H9 (cell line): Measurements from ENCODE around the gene SAMD8. TPM values are rescaled to one million over a fixed set of nuclear protein-coding genes. Genes with fewer than 3 reads are reported as not detected.

Experiments used
- DNase-seq: peaks from one replicate; pipeline ENCODE4 v3.0.0-alpha.2; 2017
- H2AFZ ChIP-seq: one replicate; pipeline ENCODE4 v1.6.1; 2013; ENCODE audit warnings: mild to moderate bottlenecking, low read length, control low read depth, moderate library complexity
- H2AK5ac ChIP-seq: 2 replicates; pipeline ENCODE4 v1.6.1; 2013; ENCODE audit warnings: low read length, control low read depth, mixed read lengths; ENCODE audit not compliant: insufficient read length
- H2BK120ac ChIP-seq: one replicate; pipeline ENCODE4 v1.6.1; 2013; ENCODE audit warnings: low read depth, mild to moderate bottlenecking, low read length, control low read depth, inconsistent platforms; ENCODE audit not compliant: poor library complexity, severe bottlenecking
- H2BK12ac ChIP-seq: 2 replicates; pipeline ENCODE4 v1.6.1; 2013; ENCODE audit warnings: low read length, control low read depth, mixed read lengths, low read depth; ENCODE audit not compliant: insufficient read length
- H2BK15ac ChIP-seq: 2 replicates; pipeline ENCODE4 v1.6.1; 2013; ENCODE audit warnings: low read depth, low read length, control low read depth
- H2BK20ac ChIP-seq: one replicate; pipeline ENCODE4 v1.6.1; 2013; ENCODE audit warnings: low read depth, mild to moderate bottlenecking, low read length, control low read depth, inconsistent platforms; ENCODE audit not compliant: poor library complexity, severe bottlenecking
- H2BK5ac ChIP-seq: 2 replicates; pipeline ENCODE4 v1.6.1; 2013; ENCODE audit warnings: low read length, control low read depth, mixed read lengths; ENCODE audit not compliant: insufficient read length
- H3K14ac ChIP-seq: 2 replicates; pipeline ENCODE4 v1.6.1; 2013; ENCODE audit warnings: low read length, control low read depth; ENCODE audit not compliant: insufficient read depth
- H3K18ac ChIP-seq: 2 replicates; pipeline ENCODE4 v1.6.1; 2013; ENCODE audit warnings: low read depth, mild to moderate bottlenecking, mixed read lengths, low read length, control low read depth; ENCODE audit not compliant: insufficient read length
- H3K23ac ChIP-seq: 2 replicates; pipeline ENCODE4 v1.6.1; 2013; ENCODE audit warnings: low read length, control low read depth, mixed read lengths, low read depth; ENCODE audit not compliant: insufficient read length
- H3K23me2 ChIP-seq: 2 replicates; pipeline ENCODE4 v1.6.1; 2013; ENCODE audit warnings: low read depth, mild to moderate bottlenecking, mixed read lengths, low read length, control low read depth; ENCODE audit not compliant: insufficient read length, poor library complexity, severe bottlenecking
- H3K27ac ChIP-seq: 2 replicates; pipeline ENCODE4 v1.5.1; 2013; ENCODE audit warnings: low read length, control low read depth, mixed read lengths, low read depth; ENCODE audit not compliant: insufficient read length
- H3K27me3 ChIP-seq: 2 replicates; pipeline ENCODE4 v1.6.1; 2013; ENCODE audit warnings: low read length, control low read depth, inconsistent platforms; ENCODE audit not compliant: insufficient read depth
- H3K4ac ChIP-seq: 2 replicates; pipeline ENCODE4 v1.6.1; 2013; ENCODE audit warnings: low read depth, mild to moderate bottlenecking, control low read depth, inconsistent platforms, low read length, moderate library complexity
- H3K4me1 ChIP-seq: 2 replicates; pipeline ENCODE4 v1.6.1; 2013; ENCODE audit warnings: low read length, control low read depth, inconsistent platforms; ENCODE audit not compliant: insufficient read depth
- H3K4me2 ChIP-seq: 2 replicates; pipeline ENCODE4 v1.6.1; 2013; ENCODE audit warnings: low read length, control low read depth, mixed read lengths; ENCODE audit not compliant: insufficient read length, insufficient read depth
- H3K56ac ChIP-seq: 2 replicates; pipeline ENCODE4 v1.6.1; 2013; ENCODE audit warnings: low read depth, mild to moderate bottlenecking, mixed read lengths, low read length, control low read depth; ENCODE audit not compliant: insufficient read length
- H3K79me1 ChIP-seq: 2 replicates; pipeline ENCODE4 v1.6.1; 2013; ENCODE audit warnings: low read depth, mild to moderate bottlenecking, moderate library complexity, low read length, control low read depth, inconsistent platforms; ENCODE audit not compliant: insufficient read depth, poor library complexity, severe bottlenecking
- H3K79me2 ChIP-seq: 2 replicates; pipeline ENCODE4 v1.6.1; 2013; ENCODE audit warnings: low read length, control low read depth, inconsistent platforms; ENCODE audit not compliant: insufficient read depth
- H3K9ac ChIP-seq: 2 replicates; pipeline ENCODE4 v1.6.1; 2013; ENCODE audit warnings: low read length, control low read depth, mixed read lengths; ENCODE audit not compliant: insufficient read length; ENCODE audit errors: extremely low read depth
- H3K9me3 ChIP-seq: one replicate; pipeline ENCODE4 v1.6.1; 2013; ENCODE audit warnings: low read depth, low read length, inconsistent platforms; ENCODE audit not compliant: control insufficient read depth
- H3T11ph ChIP-seq: one replicate; pipeline ENCODE4 v1.6.1; 2013; ENCODE audit warnings: mild to moderate bottlenecking, low read length, control low read depth, inconsistent platforms
- H4K20me1 ChIP-seq: one replicate; pipeline ENCODE4 v1.6.1; 2013; ENCODE audit not compliant: control insufficient read depth, insufficient read length, insufficient read depth
- H4K5ac ChIP-seq: 2 replicates; pipeline ENCODE4 v1.6.1; 2013; ENCODE audit warnings: low read depth, mild to moderate bottlenecking, mixed read lengths, low read length, control low read depth; ENCODE audit not compliant: insufficient read length
- H4K8ac ChIP-seq: replicated peaks from 2 replicates; pipeline ENCODE4 v1.6.1; 2013; ENCODE audit warnings: low read length, control low read depth, mixed read lengths, low read depth; ENCODE audit not compliant: insufficient read length
- H4K91ac ChIP-seq: 2 replicates; pipeline ENCODE4 v1.6.1; 2013; ENCODE audit warnings: low read depth, mild to moderate bottlenecking, moderate library complexity, mixed read lengths, low read length, control low read depth; ENCODE audit not compliant: insufficient read length
- H3K27ac Mint-ChIP-seq, 3 experiments: 2 replicates in 2 of 3; 3 replicates in 1 of 3; pipeline ENCODE4 v1.8.0; 2020 to 2021; ENCODE audit warnings: mixed read lengths in 3 of 3, mild to moderate bottlenecking in 1 of 3, moderate library complexity in 1 of 3
- H3K27me3 Mint-ChIP-seq: 2 replicates; pipeline ENCODE4 v1.8.0; 2021; ENCODE audit warnings: low read depth, mild to moderate bottlenecking, moderate library complexity, mixed read lengths
- H3K36me3 Mint-ChIP-seq, 3 experiments: 2 replicates in 2 of 3; 3 replicates in 1 of 3; pipeline ENCODE4 v1.8.0; 2020 to 2021; ENCODE audit warnings: low read depth in 3 of 3, mixed read lengths in 3 of 3; ENCODE audit not compliant: insufficient read depth in 1 of 3
- H3K4me1 Mint-ChIP-seq, 2 experiments: 2 replicates each; pipeline ENCODE4 v1.8.0; 2020; ENCODE audit warnings: mixed read lengths in 2 of 2
- H3K4me3 Mint-ChIP-seq, 2 experiments: 2 replicates in 1 of 2; 3 replicates in 1 of 2; pipeline ENCODE4 v1.8.0; 2020 to 2021; ENCODE audit warnings: mild to moderate bottlenecking in 2 of 2, mixed read lengths in 2 of 2, moderate library complexity in 1 of 2
- H3K9me3 Mint-ChIP-seq, 2 experiments: 2 replicates in 1 of 2; 3 replicates in 1 of 2; pipeline ENCODE4 v1.8.0; 2020; ENCODE audit warnings: mild to moderate bottlenecking in 2 of 2, mixed read lengths in 2 of 2, moderate library complexity in 1 of 2
- CTCF ChIP-seq: fragments of 200-600 bp; sonication (generic); conservative IDR thresholded peaks from 3 replicates; pipeline ENCODE4 v1.8.0; 2021; ENCODE audit warnings: antibody characterized with exemption, mild to moderate bottlenecking
- WGBS: extraction: QIAGEN DNeasy Blood & Tissue Kit; methylation state at CpG from one replicate; pipeline ENCODE4 v1.1.7; 2013; ENCODE audit warnings: missing lambda C conversion rate, low lambda C conversion rate, mixed read lengths; ENCODE audit not compliant: insufficient read length; ENCODE audit errors: extremely low coverage; 5-methylcytosine and 5-hydroxymethylcytosine counted together
- total RNA-seq: library from RNA; stranded (reverse); gene quantifications from 2 replicates; pipeline ENCODE4 v1.2.1, GENCODE V29; 2021

Gene SAMD8
- total RNA-seq, 1 experiment from 2014 or later: 18.8 TPM

GRCh38 chr10:75123088-75123682 lies 11.7 kb downstream of the SAMD8 start:
- Mint-ChIP-seq H3K4me1 (peaks cover 11% of the 10 kb centered on the region in 2 experiments), H3K27me3 (no peaks in the 10 kb centered on the region), H3K9me3 (no peaks in the 10 kb centered on the region), H3K27ac (peak overlapping the region in 2 of 3 experiments; percentile 90; a peak in 5 of 7 replicates), H3K36me3 (peaks cover 0 to 10% (median 5%) of the 10 kb centered on the region in 3 experiments; a peak in 4 of 7 replicates), H3K4me3 (no peak overlapping the region)
- H2BK5ac ChIP-seq: no peak overlapping the region
- DNase-seq: no peak
- H2AK5ac ChIP-seq: no peak overlapping the region
- no peak overlapping the region for H2AFZ ChIP-seq
- no peaks in the 10 kb centered on the region for H4K20me1 ChIP-seq
- no CpG with 5 or more reads among the region's 4 CpGs for WGBS
- no peak overlapping the region for H2BK12ac ChIP-seq
- no peak overlapping the region for H3K23ac ChIP-seq
- H3T11ph ChIP-seq: no peak overlapping the region
- H3K79me1 ChIP-seq: peaks cover 3% of the 10 kb centered on the region
- H2BK20ac ChIP-seq: no peak overlapping the region
- no peaks in the 10 kb centered on the region; the same call in 1 of the 2 replicates for H3K79me2 ChIP-seq
- H4K8ac ChIP-seq: no peak overlapping the region
- no peaks in the 10 kb centered on the region for H3K4me1 ChIP-seq
- H3K18ac ChIP-seq: no peak overlapping the region
- H2BK120ac ChIP-seq: no peak overlapping the region
- no peak overlapping the region for H4K5ac ChIP-seq
- H3K56ac ChIP-seq: no peak overlapping the region
- no peak overlapping the region for H3K4me2 ChIP-seq
- H3K4ac ChIP-seq: no peak overlapping the region
- no peak overlapping the region for H3K9ac ChIP-seq
- no peak overlapping the region for H2BK15ac ChIP-seq
- TF ChIP-seq CTCF: no peak
- H3K14ac ChIP-seq: no peak overlapping the region
- H3K23me2 ChIP-seq: no peaks in the 10 kb centered on the region
- H3K9me3 ChIP-seq: no peaks in the 10 kb centered on the region
- H4K91ac ChIP-seq: no peak overlapping the region
- no peaks in the 10 kb centered on the region for H3K27me3 ChIP-seq
- H3K27ac ChIP-seq: no peak overlapping the region
